Choroid plexus epithelial cell (primary cell): ENCODE measurements around the gene TPCN2.
A peak's percentile ranks its signal among the peaks of the same experiment; 100 is the strongest.

ENCODE experiments used
- DNase-seq: peaks from one replicate; pipeline ENCODE4 v3.0.0-alpha.2; 2010; ENCODE audit warnings: low read depth
- H3K4me3 ChIP-seq: 2 replicates; pipeline ENCODE4 v1.5.1; 2011; ENCODE audit warnings: low read depth, mild to moderate bottlenecking, control low read depth, low read length, moderate library complexity
- TF ChIP-seq, protein P1 (sequence below): conservative IDR thresholded peaks from 2 replicates; pipeline ENCODE4 v1.5.1; 2011; ENCODE audit warnings: low read depth, mild to moderate bottlenecking, control low read depth, inconsistent platforms, low read length, moderate library complexity

The TPCN2 gene

GRCh38 chr11:69121021-69121420, 72.3 kb downstream of the TPCN2 start:
- DNase-seq, result no peak
- H3K4me3 ChIP-seq, result no peak overlapping the region
- TF ChIP-seq, protein P1, sequence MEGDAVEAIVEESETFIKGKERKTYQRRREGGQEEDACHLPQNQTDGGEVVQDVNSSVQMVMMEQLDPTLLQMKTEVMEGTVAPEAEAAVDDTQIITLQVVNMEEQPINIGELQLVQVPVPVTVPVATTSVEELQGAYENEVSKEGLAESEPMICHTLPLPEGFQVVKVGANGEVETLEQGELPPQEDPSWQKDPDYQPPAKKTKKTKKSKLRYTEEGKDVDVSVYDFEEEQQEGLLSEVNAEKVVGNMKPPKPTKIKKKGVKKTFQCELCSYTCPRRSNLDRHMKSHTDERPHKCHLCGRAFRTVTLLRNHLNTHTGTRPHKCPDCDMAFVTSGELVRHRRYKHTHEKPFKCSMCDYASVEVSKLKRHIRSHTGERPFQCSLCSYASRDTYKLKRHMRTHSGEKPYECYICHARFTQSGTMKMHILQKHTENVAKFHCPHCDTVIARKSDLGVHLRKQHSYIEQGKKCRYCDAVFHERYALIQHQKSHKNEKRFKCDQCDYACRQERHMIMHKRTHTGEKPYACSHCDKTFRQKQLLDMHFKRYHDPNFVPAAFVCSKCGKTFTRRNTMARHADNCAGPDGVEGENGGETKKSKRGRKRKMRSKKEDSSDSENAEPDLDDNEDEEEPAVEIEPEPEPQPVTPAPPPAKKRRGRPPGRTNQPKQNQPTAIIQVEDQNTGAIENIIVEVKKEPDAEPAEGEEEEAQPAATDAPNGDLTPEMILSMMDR, result no peak

DNA sequence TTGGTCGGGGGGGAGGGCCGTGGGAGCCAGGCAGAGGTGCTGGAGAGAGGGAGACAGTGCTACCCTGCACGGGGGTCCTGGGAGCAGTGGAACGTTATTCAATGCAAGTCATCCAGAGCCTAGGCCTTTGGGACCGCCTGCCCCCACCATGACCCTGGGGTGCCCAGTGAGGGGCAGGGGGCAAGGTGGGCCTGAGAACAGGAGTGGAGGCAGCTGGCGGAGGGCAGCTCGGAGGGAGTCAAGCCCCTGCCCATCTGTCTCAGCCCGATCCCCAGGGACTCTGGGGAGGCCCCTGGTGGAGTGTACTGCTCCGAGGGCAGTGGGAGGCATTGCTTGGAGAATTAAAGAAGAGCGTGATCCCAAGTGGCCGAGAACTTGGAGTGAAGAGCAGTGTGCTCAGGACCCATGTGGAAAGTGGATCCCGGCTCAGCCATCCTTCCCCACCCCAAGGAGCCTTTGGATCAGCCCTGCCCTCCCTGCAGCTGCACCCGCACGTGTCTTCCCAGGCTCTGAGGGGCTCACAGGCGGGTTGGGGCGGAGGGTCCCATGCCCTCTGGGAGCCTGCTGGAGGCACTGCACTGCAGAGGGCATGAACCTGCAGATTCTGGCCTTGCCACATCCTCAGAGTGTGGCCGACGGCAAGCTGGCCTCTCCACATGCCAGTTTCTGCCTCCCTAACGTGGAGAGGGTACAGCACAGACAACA, 73.0 kb downstream of the TPCN2 start:
- H3K4me3 ChIP-seq, result no peak overlapping the region
- TF ChIP-seq, protein P1, result no peak
- DNase-seq, result no peak

DNA sequence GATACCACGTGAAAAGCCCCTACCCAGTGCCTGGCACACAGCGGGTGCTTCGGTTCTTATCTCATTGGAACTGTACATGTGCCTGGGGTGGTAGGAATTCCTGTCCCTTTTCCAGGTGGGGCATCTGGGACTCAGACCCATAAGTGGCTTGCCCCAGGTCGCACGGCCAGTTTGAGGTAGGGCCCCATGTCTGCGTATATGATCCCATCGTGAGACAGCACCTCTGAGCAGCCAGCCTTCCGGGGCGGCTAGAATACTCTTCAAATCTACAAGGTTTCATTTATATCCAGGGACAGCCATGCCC, 73.5 kb downstream of the TPCN2 start:
- no peak for DNase-seq
- H3K4me3 ChIP-seq, result no peak overlapping the region
- TF ChIP-seq, protein P1, result no peak

DNA sequence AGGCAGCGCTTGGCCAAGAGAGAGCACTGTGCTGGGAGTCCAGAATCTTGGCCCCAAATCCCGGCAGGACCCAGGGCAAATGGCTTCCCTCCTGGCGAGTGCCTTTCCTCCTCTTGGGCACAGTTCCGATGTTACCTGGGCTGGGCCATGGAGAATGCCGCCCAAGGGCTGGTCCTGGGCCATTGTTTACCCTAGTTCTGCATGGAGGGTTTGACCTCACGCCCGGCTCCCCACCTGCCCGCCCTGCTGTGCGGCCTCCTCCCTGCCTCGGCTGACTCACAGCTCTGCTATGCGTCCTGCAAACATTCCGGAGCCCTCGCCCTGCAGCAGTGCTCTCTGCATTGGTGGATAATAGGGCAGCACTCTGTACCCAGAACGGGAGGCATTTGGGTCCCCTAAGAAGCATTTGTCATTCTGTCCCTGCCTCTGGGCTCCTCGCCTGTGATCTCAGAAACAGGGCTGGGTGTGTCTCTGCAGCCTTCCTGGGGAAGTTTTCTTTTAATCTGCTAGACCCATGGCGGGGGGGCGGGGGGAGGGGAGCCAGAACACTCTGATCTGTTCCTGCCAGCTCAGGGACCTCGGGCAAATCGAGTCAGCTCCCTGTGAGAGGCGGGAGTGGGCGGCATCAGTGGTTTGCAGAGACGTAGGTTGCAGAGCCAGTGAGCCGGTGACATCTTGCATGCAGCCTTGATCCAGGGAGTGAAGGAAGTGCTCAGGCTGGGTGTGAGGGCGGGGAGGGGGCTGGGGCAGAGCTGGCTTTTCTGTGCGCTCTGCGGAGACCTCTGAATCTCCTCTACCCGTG, 74.1 kb downstream of the TPCN2 start:
- TF ChIP-seq, protein P1, result no peak
- DNase-seq, result peak; percentile 76
- H3K4me3 ChIP-seq, result no peak overlapping the region

GRCh38 chr11:69123593-69124545, 75.1 kb downstream of the TPCN2 start:
- no peak overlapping the region for H3K4me3 ChIP-seq
- TF ChIP-seq, protein P1, result no peak
- DNase-seq, result no peak

- TF ChIP-seq, protein P1, result no peak
- no peak for DNase-seq
- no peak overlapping the region for H3K4me3 ChIP-seq
These were observed 77.1 kb downstream of the TPCN2 start for GRCh38 chr11:69125861-69126260.
